H9 (cell line): Measurements from ENCODE around the gene TARBP1. TPM values are rescaled to one million over a fixed set of nuclear protein-coding genes. Genes with fewer than 3 reads are reported as not detected.

Experiments used
- DNase-seq: peaks from one replicate; pipeline ENCODE4 v3.0.0-alpha.2; 2017
- H2AFZ ChIP-seq: one replicate; pipeline ENCODE4 v1.6.1; 2013; ENCODE audit warnings: mild to moderate bottlenecking, low read length, control low read depth, moderate library complexity
- H2AK5ac ChIP-seq: 2 replicates; pipeline ENCODE4 v1.6.1; 2013; ENCODE audit warnings: low read length, control low read depth, mixed read lengths; ENCODE audit not compliant: insufficient read length
- H2BK120ac ChIP-seq: one replicate; pipeline ENCODE4 v1.6.1; 2013; ENCODE audit warnings: low read depth, mild to moderate bottlenecking, low read length, control low read depth, inconsistent platforms; ENCODE audit not compliant: poor library complexity, severe bottlenecking
- H2BK12ac ChIP-seq: 2 replicates; pipeline ENCODE4 v1.6.1; 2013; ENCODE audit warnings: low read length, control low read depth, mixed read lengths, low read depth; ENCODE audit not compliant: insufficient read length
- H2BK15ac ChIP-seq: 2 replicates; pipeline ENCODE4 v1.6.1; 2013; ENCODE audit warnings: low read depth, low read length, control low read depth
- H2BK20ac ChIP-seq: one replicate; pipeline ENCODE4 v1.6.1; 2013; ENCODE audit warnings: low read depth, mild to moderate bottlenecking, low read length, control low read depth, inconsistent platforms; ENCODE audit not compliant: poor library complexity, severe bottlenecking
- H2BK5ac ChIP-seq: 2 replicates; pipeline ENCODE4 v1.6.1; 2013; ENCODE audit warnings: low read length, control low read depth, mixed read lengths; ENCODE audit not compliant: insufficient read length
- H3K14ac ChIP-seq: 2 replicates; pipeline ENCODE4 v1.6.1; 2013; ENCODE audit warnings: low read length, control low read depth; ENCODE audit not compliant: insufficient read depth
- H3K18ac ChIP-seq: 2 replicates; pipeline ENCODE4 v1.6.1; 2013; ENCODE audit warnings: low read depth, mild to moderate bottlenecking, mixed read lengths, low read length, control low read depth; ENCODE audit not compliant: insufficient read length
- H3K23ac ChIP-seq: 2 replicates; pipeline ENCODE4 v1.6.1; 2013; ENCODE audit warnings: low read length, control low read depth, mixed read lengths, low read depth; ENCODE audit not compliant: insufficient read length
- H3K23me2 ChIP-seq: 2 replicates; pipeline ENCODE4 v1.6.1; 2013; ENCODE audit warnings: low read depth, mild to moderate bottlenecking, mixed read lengths, low read length, control low read depth; ENCODE audit not compliant: insufficient read length, poor library complexity, severe bottlenecking
- H3K27ac ChIP-seq: 2 replicates; pipeline ENCODE4 v1.5.1; 2013; ENCODE audit warnings: low read length, control low read depth, mixed read lengths, low read depth; ENCODE audit not compliant: insufficient read length
- H3K27me3 ChIP-seq: 2 replicates; pipeline ENCODE4 v1.6.1; 2013; ENCODE audit warnings: low read length, control low read depth, inconsistent platforms; ENCODE audit not compliant: insufficient read depth
- H3K4ac ChIP-seq: 2 replicates; pipeline ENCODE4 v1.6.1; 2013; ENCODE audit warnings: low read depth, mild to moderate bottlenecking, control low read depth, inconsistent platforms, low read length, moderate library complexity
- H3K4me1 ChIP-seq: 2 replicates; pipeline ENCODE4 v1.6.1; 2013; ENCODE audit warnings: low read length, control low read depth, inconsistent platforms; ENCODE audit not compliant: insufficient read depth
- H3K4me2 ChIP-seq: 2 replicates; pipeline ENCODE4 v1.6.1; 2013; ENCODE audit warnings: low read length, control low read depth, mixed read lengths; ENCODE audit not compliant: insufficient read length, insufficient read depth
- H3K56ac ChIP-seq: 2 replicates; pipeline ENCODE4 v1.6.1; 2013; ENCODE audit warnings: low read depth, mild to moderate bottlenecking, mixed read lengths, low read length, control low read depth; ENCODE audit not compliant: insufficient read length
- H3K79me1 ChIP-seq: 2 replicates; pipeline ENCODE4 v1.6.1; 2013; ENCODE audit warnings: low read depth, mild to moderate bottlenecking, moderate library complexity, low read length, control low read depth, inconsistent platforms; ENCODE audit not compliant: insufficient read depth, poor library complexity, severe bottlenecking
- H3K79me2 ChIP-seq: 2 replicates; pipeline ENCODE4 v1.6.1; 2013; ENCODE audit warnings: low read length, control low read depth, inconsistent platforms; ENCODE audit not compliant: insufficient read depth
- H3K9ac ChIP-seq: 2 replicates; pipeline ENCODE4 v1.6.1; 2013; ENCODE audit warnings: low read length, control low read depth, mixed read lengths; ENCODE audit not compliant: insufficient read length; ENCODE audit errors: extremely low read depth
- H3K9me3 ChIP-seq: one replicate; pipeline ENCODE4 v1.6.1; 2013; ENCODE audit warnings: low read depth, low read length, inconsistent platforms; ENCODE audit not compliant: control insufficient read depth
- H3T11ph ChIP-seq: one replicate; pipeline ENCODE4 v1.6.1; 2013; ENCODE audit warnings: mild to moderate bottlenecking, low read length, control low read depth, inconsistent platforms
- H4K20me1 ChIP-seq: one replicate; pipeline ENCODE4 v1.6.1; 2013; ENCODE audit not compliant: control insufficient read depth, insufficient read length, insufficient read depth
- H4K5ac ChIP-seq: 2 replicates; pipeline ENCODE4 v1.6.1; 2013; ENCODE audit warnings: low read depth, mild to moderate bottlenecking, mixed read lengths, low read length, control low read depth; ENCODE audit not compliant: insufficient read length
- H4K8ac ChIP-seq: replicated peaks from 2 replicates; pipeline ENCODE4 v1.6.1; 2013; ENCODE audit warnings: low read length, control low read depth, mixed read lengths, low read depth; ENCODE audit not compliant: insufficient read length
- H4K91ac ChIP-seq: 2 replicates; pipeline ENCODE4 v1.6.1; 2013; ENCODE audit warnings: low read depth, mild to moderate bottlenecking, moderate library complexity, mixed read lengths, low read length, control low read depth; ENCODE audit not compliant: insufficient read length
- H3K27ac Mint-ChIP-seq, 3 experiments: 2 replicates in 2 of 3; 3 replicates in 1 of 3; pipeline ENCODE4 v1.8.0; 2020 to 2021; ENCODE audit warnings: mixed read lengths in 3 of 3, mild to moderate bottlenecking in 1 of 3, moderate library complexity in 1 of 3
- H3K27me3 Mint-ChIP-seq: 2 replicates; pipeline ENCODE4 v1.8.0; 2021; ENCODE audit warnings: low read depth, mild to moderate bottlenecking, moderate library complexity, mixed read lengths
- H3K36me3 Mint-ChIP-seq, 3 experiments: 2 replicates in 2 of 3; 3 replicates in 1 of 3; pipeline ENCODE4 v1.8.0; 2020 to 2021; ENCODE audit warnings: low read depth in 3 of 3, mixed read lengths in 3 of 3; ENCODE audit not compliant: insufficient read depth in 1 of 3
- H3K4me1 Mint-ChIP-seq, 2 experiments: 2 replicates each; pipeline ENCODE4 v1.8.0; 2020; ENCODE audit warnings: mixed read lengths in 2 of 2
- H3K4me3 Mint-ChIP-seq, 2 experiments: 2 replicates in 1 of 2; 3 replicates in 1 of 2; pipeline ENCODE4 v1.8.0; 2020 to 2021; ENCODE audit warnings: mild to moderate bottlenecking in 2 of 2, mixed read lengths in 2 of 2, moderate library complexity in 1 of 2
- H3K9me3 Mint-ChIP-seq, 2 experiments: 2 replicates in 1 of 2; 3 replicates in 1 of 2; pipeline ENCODE4 v1.8.0; 2020; ENCODE audit warnings: mild to moderate bottlenecking in 2 of 2, mixed read lengths in 2 of 2, moderate library complexity in 1 of 2
- CTCF ChIP-seq: fragments of 200-600 bp; sonication (generic); conservative IDR thresholded peaks from 3 replicates; pipeline ENCODE4 v1.8.0; 2021; ENCODE audit warnings: antibody characterized with exemption, mild to moderate bottlenecking
- WGBS: extraction: QIAGEN DNeasy Blood & Tissue Kit; methylation state at CpG from one replicate; pipeline ENCODE4 v1.1.7; 2013; ENCODE audit warnings: missing lambda C conversion rate, low lambda C conversion rate, mixed read lengths; ENCODE audit not compliant: insufficient read length; ENCODE audit errors: extremely low coverage; 5-methylcytosine and 5-hydroxymethylcytosine counted together
- total RNA-seq: library from RNA; stranded (reverse); gene quantifications from 2 replicates; pipeline ENCODE4 v1.2.1, GENCODE V29; 2021

TARBP1 gene
- total RNA-seq, 1 experiment from 2014 or later, result 20.2 TPM

- Histone ChIP-seq H3K23me2 (no peaks in the 10 kb centered on the region), H3K4me2 (no peak overlapping the region), H3K4ac (no peak overlapping the region), H2AK5ac (no peak overlapping the region), H3K27me3 (no peaks in the 10 kb centered on the region), H3K79me2 (no peaks in the 10 kb centered on the region; the same call in 1 of the 2 replicates), H2BK20ac (no peak overlapping the region), H4K8ac (no peak overlapping the region), H3K27ac (no peak overlapping the region), H2BK15ac (no peak overlapping the region), H2BK12ac (no peak overlapping the region), H2BK5ac (no peak overlapping the region), H4K5ac (no peak overlapping the region), H3K9ac (no peak overlapping the region), H3K56ac (no peak overlapping the region), H2AFZ (no peak overlapping the region), H4K91ac (no peak overlapping the region), H3K18ac (no peak overlapping the region), H3T11ph (no peak overlapping the region), H3K9me3 (no peaks in the 10 kb centered on the region), H3K4me1 (no peaks in the 10 kb centered on the region), H4K20me1 (no peaks in the 10 kb centered on the region), H2BK120ac (no peak overlapping the region), H3K23ac (no peak overlapping the region), H3K14ac (no peak overlapping the region), H3K79me1 (no peaks in the 10 kb centered on the region)
- no peak for TF ChIP-seq CTCF
- no peak for DNase-seq
- no peak overlapping the region for H3K4me3 Mint-ChIP-seq
- H3K4me1 Mint-ChIP-seq, result no peaks in the 10 kb centered on the region
- no peaks in the 10 kb centered on the region for H3K27me3 Mint-ChIP-seq
- no peaks in the 10 kb centered on the region for H3K9me3 Mint-ChIP-seq
- peaks cover 18 to 49% (median 48%) of the 10 kb centered on the region in 3 experiments; a peak in 6 of 7 replicates for H3K36me3 Mint-ChIP-seq
- H3K27ac Mint-ChIP-seq, result no peak overlapping the region
- no CpG with 5 or more reads among the region's 6 CpGs for WGBS
Observed at GRCh38 chr1:234466945-234467344, 12.0 kb downstream of the TARBP1 start.
